ENCODE results near the gene ZNF516. TPM values are rescaled to one million over a fixed set of nuclear protein-coding genes. Genes with fewer than 3 reads are reported as not detected.

Gene ZNF516
- total RNA-seq, 1 experiment from 2014 or later, result 8.2 TPM

DNA sequence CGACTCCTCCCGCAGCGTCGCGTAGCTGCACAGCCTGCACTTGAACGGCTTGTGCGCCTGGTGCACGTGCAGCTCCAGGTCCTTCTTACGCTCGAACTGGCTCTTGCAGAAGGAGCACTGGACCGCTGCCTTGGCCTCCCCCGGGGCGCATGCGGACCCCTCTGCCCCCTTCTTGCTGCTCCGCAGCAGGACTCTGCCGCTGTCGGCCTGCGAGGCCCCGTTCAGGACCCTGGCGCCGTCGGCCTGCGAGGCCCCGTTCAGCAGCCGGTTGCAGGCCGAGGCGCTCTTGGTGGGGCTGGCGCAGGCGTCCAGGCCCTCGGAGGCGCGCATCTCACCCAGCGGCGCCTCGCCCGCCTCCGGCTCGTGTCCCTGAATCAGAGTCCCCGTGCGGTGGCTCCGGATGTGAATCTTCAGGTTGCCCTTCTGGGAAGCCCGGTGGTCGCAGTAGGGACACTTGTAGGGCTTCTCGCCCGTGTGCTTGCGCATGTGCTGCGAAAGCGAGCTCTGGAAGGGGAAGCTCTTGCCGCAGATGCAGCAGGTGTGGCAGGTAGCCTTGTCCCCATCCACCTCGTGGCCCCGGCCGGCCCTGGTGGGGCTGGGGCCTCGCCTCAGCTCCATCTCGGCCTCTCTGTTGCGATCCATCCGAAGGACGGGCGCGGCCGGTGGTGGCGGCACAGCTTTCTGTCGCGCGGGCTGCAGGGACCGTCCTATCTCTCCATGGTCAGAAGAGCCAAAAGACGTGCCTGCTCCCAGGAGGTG, 52.5 kb downstream of the ZNF516 start:
- H3K4me1 ChIP-seq, result no peaks in the 10 kb centered on the region
- no peaks in the 10 kb centered on the region for H3K36me3 ChIP-seq
- no peaks in the 10 kb centered on the region for H3K9me3 ChIP-seq (replicated peaks)
- DNase-seq, result no peak
- H3K27me3 ChIP-seq, result no peaks in the 10 kb centered on the region
- H3K4me3 ChIP-seq, result no peak overlapping the region
- H3K27ac ChIP-seq, result no peak overlapping the region

- H3K36me3 ChIP-seq, result no peaks in the 10 kb centered on the region
- H3K27me3 ChIP-seq, result no peaks in the 10 kb centered on the region
- no peaks in the 10 kb centered on the region for H3K9me3 ChIP-seq (replicated peaks)
- H3K4me1 ChIP-seq, result no peaks in the 10 kb centered on the region
- no peak for DNase-seq
- H3K4me3 ChIP-seq, result no peak overlapping the region
- H3K27ac ChIP-seq, result no peak overlapping the region
Measured at GRCh38 chr18:76441668-76442412, 53.2 kb downstream of the ZNF516 start.

- Histone ChIP-seq H3K9me3 (replicated peaks) (no peaks in the 10 kb centered on the region), H3K4me3 (no peak overlapping the region), H3K36me3 (no peaks in the 10 kb centered on the region), H3K4me1 (no peaks in the 10 kb centered on the region), H3K27ac (no peak overlapping the region), H3K27me3 (no peaks in the 10 kb centered on the region)
- DNase-seq, result no peak
Measured at GRCh38 chr18:76441002-76441667, 53.9 kb downstream of the ZNF516 start.

DNA sequence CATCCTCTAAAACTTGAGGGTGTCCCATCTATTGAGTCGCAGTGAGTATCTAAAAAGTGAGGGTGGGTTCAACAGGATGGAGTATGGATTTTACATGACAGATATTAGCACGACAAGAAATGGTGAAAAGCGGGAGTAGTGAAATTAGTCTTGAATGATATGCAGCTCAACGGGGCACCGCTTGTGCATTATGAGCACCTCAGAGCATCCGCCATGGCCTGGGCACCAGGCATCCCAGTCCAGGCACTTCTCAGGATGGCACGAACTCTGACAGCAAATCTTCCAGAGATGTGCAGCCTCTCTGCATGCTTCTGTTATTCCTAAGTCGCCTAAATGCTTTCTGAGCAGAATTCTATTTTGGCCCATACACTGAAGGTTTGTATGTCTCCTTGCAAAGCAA, 57.1 kb downstream of the ZNF516 start:
- Histone ChIP-seq H3K4me3 (no peak overlapping the region), H3K4me1 (no peaks in the 10 kb centered on the region), H3K27ac (no peak overlapping the region), H3K36me3 (no peaks in the 10 kb centered on the region), H3K9me3 (replicated peaks) (no peaks in the 10 kb centered on the region), H3K27me3 (no peaks in the 10 kb centered on the region)
- DNase-seq, result no peak

- H3K4me3 ChIP-seq, result no peak overlapping the region
- H3K9me3 ChIP-seq (replicated peaks), result no peaks in the 10 kb centered on the region
- no peaks in the 10 kb centered on the region for H3K27me3 ChIP-seq
- no peak overlapping the region for H3K27ac ChIP-seq
- H3K36me3 ChIP-seq, result no peaks in the 10 kb centered on the region
- H3K4me1 ChIP-seq, result no peaks in the 10 kb centered on the region
- DNase-seq, result no peak
Measured at GRCh38 chr18:76437011-76437410, 58.0 kb downstream of the ZNF516 start.

DNA sequence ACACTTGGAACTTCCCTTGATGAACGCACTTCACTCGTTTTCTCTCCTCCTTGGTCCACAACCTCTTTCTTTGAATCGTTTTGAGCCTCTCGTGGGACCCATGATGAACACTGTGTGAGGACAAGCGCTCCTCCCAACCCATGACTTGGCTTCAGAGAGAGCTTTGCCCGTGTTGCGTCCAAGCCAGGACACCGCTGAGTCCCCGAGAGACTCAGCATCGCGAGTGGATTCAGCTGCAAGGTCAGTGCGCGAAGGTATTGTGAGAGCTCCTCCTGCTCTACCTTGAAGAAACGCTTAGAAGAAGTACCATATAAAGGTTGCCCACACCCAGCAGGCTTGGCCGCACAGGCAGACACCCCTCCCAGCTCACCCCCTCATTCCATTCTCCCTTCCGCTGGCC, 58.7 kb downstream of the ZNF516 start:
- H3K27ac ChIP-seq, result no peak overlapping the region
- H3K4me1 ChIP-seq, result no peaks in the 10 kb centered on the region
- no peaks in the 10 kb centered on the region for H3K27me3 ChIP-seq
- H3K9me3 ChIP-seq (replicated peaks), result no peaks in the 10 kb centered on the region
- DNase-seq, result no peak
- no peaks in the 10 kb centered on the region for H3K36me3 ChIP-seq
- no peak overlapping the region for H3K4me3 ChIP-seq

GRCh38 chr18:76435316-76435989, 59.6 kb downstream of the ZNF516 start:
- DNase-seq, result no peak
- Histone ChIP-seq H3K4me3 (no peak overlapping the region), H3K4me1 (no peaks in the 10 kb centered on the region), H3K27ac (no peak overlapping the region), H3K36me3 (no peaks in the 10 kb centered on the region), H3K9me3 (replicated peaks) (no peaks in the 10 kb centered on the region), H3K27me3 (no peaks in the 10 kb centered on the region)

GRCh38 chr18:76434452-76434851, 60.6 kb downstream of the ZNF516 start:
- Histone ChIP-seq H3K4me3 (no peak overlapping the region), H3K36me3 (no peaks in the 10 kb centered on the region), H3K27ac (no peak overlapping the region), H3K9me3 (replicated peaks) (no peaks in the 10 kb centered on the region), H3K27me3 (no peaks in the 10 kb centered on the region), H3K4me1 (no peaks in the 10 kb centered on the region)
- no peak for DNase-seq

GRCh38 chr18:76433788-76434187, 61.3 kb downstream of the ZNF516 start:
- no peaks in the 10 kb centered on the region for H3K36me3 ChIP-seq
- H3K27ac ChIP-seq, result no peak overlapping the region
- no peak overlapping the region for H3K4me3 ChIP-seq

GRCh38 chr18:76432970-76433767, 61.9 kb downstream of the ZNF516 start:
- no peaks in the 10 kb centered on the region for H3K4me1 ChIP-seq
- H3K4me3 ChIP-seq, result no peak overlapping the region
- H3K27me3 ChIP-seq, result no peaks in the 10 kb centered on the region
- no peaks in the 10 kb centered on the region for H3K9me3 ChIP-seq (replicated peaks)
- no peak for DNase-seq
- H3K27ac ChIP-seq, result no peak overlapping the region
- H3K36me3 ChIP-seq, result no peaks in the 10 kb centered on the region

More at GRCh38 chr18:76433788-76434187, 61.3 kb downstream of the ZNF516 start:
- no peaks in the 10 kb centered on the region for H3K27me3 ChIP-seq
- no peaks in the 10 kb centered on the region for H3K4me1 ChIP-seq
- no peak for DNase-seq
- H3K9me3 ChIP-seq (replicated peaks), result no peaks in the 10 kb centered on the region

GRCh38 chr18:76432274-76432755, 62.7 kb downstream of the ZNF516 start:
- H3K4me1 ChIP-seq, result no peaks in the 10 kb centered on the region
- H3K27me3 ChIP-seq, result no peaks in the 10 kb centered on the region
- DNase-seq, result no peak
- H3K9me3 ChIP-seq (replicated peaks), result no peaks in the 10 kb centered on the region
- H3K27ac ChIP-seq, result no peak overlapping the region
- no peaks in the 10 kb centered on the region for H3K36me3 ChIP-seq
- H3K4me3 ChIP-seq, result no peak overlapping the region

- H3K4me1 ChIP-seq, result no peaks in the 10 kb centered on the region
- no peak overlapping the region for H3K4me3 ChIP-seq
- H3K27ac ChIP-seq, result no peak overlapping the region
- H3K27me3 ChIP-seq, result no peaks in the 10 kb centered on the region
- H3K36me3 ChIP-seq, result no peaks in the 10 kb centered on the region
- no peaks in the 10 kb centered on the region for H3K9me3 ChIP-seq (replicated peaks)
- no peak for DNase-seq
Measured at GRCh38 chr18:76431437-76432273, 63.4 kb downstream of the ZNF516 start.

GRCh38 chr18:76430636-76431035, 64.4 kb downstream of the ZNF516 start:
- Histone ChIP-seq H3K27ac (no peak overlapping the region), H3K9me3 (replicated peaks) (no peaks in the 10 kb centered on the region), H3K27me3 (no peaks in the 10 kb centered on the region), H3K36me3 (no peaks in the 10 kb centered on the region), H3K4me1 (no peaks in the 10 kb centered on the region), H3K4me3 (no peak overlapping the region)
- DNase-seq, result no peak
